K562 (cell line): ENCODE results near the gene CRAT. TPM values are rescaled to one million over a fixed set of nuclear protein-coding genes. Genes with fewer than 3 reads are reported as not detected.

Source experiments
- BACH1 ChIP-seq: fragments of 200-800 bp; sonication (Bioruptor generic); IDR thresholded peaks from 2 replicates; pipeline ENCODE4 v1.6.1; 2016; ENCODE audit warnings: missing genetic modification characterization, missing compliant biosample characterization
- CBFA2T3 ChIP-seq: fragments of 450-650 bp; IDR thresholded peaks from 2 replicates; pipeline ENCODE4 v1.6.1; 2017
- CEBPZ ChIP-seq: fragments of 150-350 bp; IDR thresholded peaks from 2 replicates; pipeline ENCODE4 v1.6.1; 2014; ENCODE audit warnings: low read depth, mild to moderate bottlenecking, low read length, borderline replicate concordance
- COPS2 ChIP-seq: fragments of 450-650 bp; conservative IDR thresholded peaks from 2 replicates; pipeline ENCODE4 v1.6.1; 2016; ENCODE audit warnings: mild to moderate bottlenecking, moderate library complexity
- FOXM1 ChIP-seq, 2 experiments: fragments of 450-650 bp in 1 of 2; sonication (generic) in 1 of 2; formaldehyde crosslinking in 1 of 2; IDR thresholded peaks; 2 replicates each; pipeline versions ENCODE4 v1.6.1 to v1.9.0; 2017 to 2022; ENCODE audit warnings: low read depth in 2 of 2, mild to moderate bottlenecking in 2 of 2, missing genetic modification reagents in 1 of 2, moderate library complexity in 1 of 2
- GATAD2B ChIP-seq: fragments of 450-650 bp; IDR thresholded peaks from 2 replicates; pipeline ENCODE4 v1.6.1; 2017; ENCODE audit warnings: mild to moderate bottlenecking, borderline replicate concordance
- GTF2A2 ChIP-seq: IDR thresholded peaks from 2 replicates; pipeline ENCODE4 v1.6.1; 2016; ENCODE audit warnings: mild to moderate bottlenecking, missing genetic modification characterization, missing compliant biosample characterization
- HDAC2 ChIP-seq: fragments of 450-650 bp; IDR thresholded peaks from 2 replicates; pipeline ENCODE4 v1.6.1; 2016; ENCODE audit warnings: mild to moderate bottlenecking
- ID3 ChIP-seq, 2 experiments: fragments of 250-450 bp in 1 of 2; fragments of 450-650 bp in 1 of 2; sonication (Bioruptor Pico) in 1 of 2; IDR thresholded peaks; 2 replicates each; pipeline versions ENCODE4 v1.6.1 to v1.8.0; 2016 to 2021; ENCODE audit warnings: mild to moderate bottlenecking in 2 of 2, moderate library complexity in 2 of 2, missing compliant biosample characterization in 1 of 2, missing genetic modification characterization in 1 of 2
- KLF13 ChIP-seq: fragments of 450-650 bp; IDR thresholded peaks from 2 replicates; pipeline ENCODE4 v1.6.1; 2016; ENCODE audit warnings: missing genetic modification characterization, low read depth, mild to moderate bottlenecking, missing compliant biosample characterization, moderate library complexity, borderline replicate concordance
- MAFF ChIP-seq: IDR thresholded peaks from 2 replicates; pipeline ENCODE4 v1.6.1; 2012; ENCODE audit warnings: low read length, improper control_type of control experiment
- PCBP1 ChIP-seq: fragments of 200-400 bp; formaldehyde crosslinking; IDR thresholded peaks from 2 replicates; pipeline ENCODE4 v1.6.1; 2018; ENCODE audit warnings: mild to moderate bottlenecking, low read depth, low read length; ENCODE audit not compliant: poor library complexity, severe bottlenecking
- PHF21A ChIP-seq: fragments of 450-650 bp; IDR thresholded peaks from 2 replicates; pipeline ENCODE4 v1.6.1; 2017; ENCODE audit warnings: low read depth, borderline replicate concordance
- POLR2B ChIP-seq: fragments of 450-650 bp; IDR thresholded peaks from 2 replicates; pipeline ENCODE4 v1.6.1; 2018; ENCODE audit warnings: low read depth; ENCODE audit not compliant: partially characterized antibody
- SLC30A9 ChIP-seq: fragments of 250-450 bp; sonication (Bioruptor Pico); IDR thresholded peaks from 2 replicates; pipeline ENCODE4 v1.8.0; 2022; ENCODE audit warnings: mild to moderate bottlenecking, moderate library complexity
- SMAD3 ChIP-seq: fragments of 450-650 bp; formaldehyde crosslinking; conservative IDR thresholded peaks from 2 replicates; pipeline ENCODE4 v1.4.0; 2020; ENCODE audit warnings: mild to moderate bottlenecking
- TBP ChIP-seq: optimal IDR thresholded peaks from 2 replicates; pipeline ENCODE3; 2011; ENCODE audit warnings: low read depth, low read length, improper control_type of control experiment
- TCF15 ChIP-seq: fragments of 250-450 bp; sonication (Bioruptor Pico); IDR thresholded peaks from 2 replicates; pipeline ENCODE4 v1.8.0; 2022; ENCODE audit warnings: moderate library complexity, mild to moderate bottlenecking, inconsistent platforms
- TEAD4 ChIP-seq, 2 experiments: sonication (generic) in 1 of 2; formaldehyde crosslinking in 1 of 2; IDR thresholded peaks; 2 replicates each; pipeline versions ENCODE4 v1.6.1 to v1.8.0; 2012 to 2022; ENCODE audit warnings: borderline replicate concordance in 1 of 2, inconsistent platforms in 1 of 2, low read length in 1 of 2, mild to moderate bottlenecking in 1 of 2, missing genetic modification reagents in 1 of 2
- TRIM28 ChIP-seq: fragments of 450-650 bp; IDR thresholded peaks from 2 replicates; pipeline ENCODE4 v1.6.1; 2017
- ZNF354B ChIP-seq: fragments of 250-450 bp; sonication (Bioruptor Pico); IDR thresholded peaks from 2 replicates; pipeline ENCODE4 v1.4.0; 2020
- ZNF384 ChIP-seq: IDR thresholded peaks from 2 replicates; pipeline ENCODE4 v1.6.1; 2012; ENCODE audit warnings: low read depth, low read length, improper control_type of control experiment
- ZNF511 ChIP-seq: sonication (generic); formaldehyde crosslinking; IDR thresholded peaks from 2 replicates; pipeline ENCODE4 v1.8.0; 2022; ENCODE audit warnings: mild to moderate bottlenecking, missing genetic modification reagents
- ZNF589 ChIP-seq: fragments of 200-800 bp; sonication (Bioruptor generic); IDR thresholded peaks from 2 replicates; pipeline ENCODE4 v1.6.1; 2016; ENCODE audit warnings: low read depth, missing genetic modification characterization, missing compliant biosample characterization
- ZNF785 ChIP-seq: fragments of 250-450 bp; sonication (Bioruptor Pico); IDR thresholded peaks from 2 replicates; pipeline ENCODE4 v1.4.0; 2020; ENCODE audit warnings: mild to moderate bottlenecking
- polyA plus RNA-seq, 8 experiments: library from polyadenylated mRNA; depleted of rRNA in 4 of 8; stranded (reverse) in 5 of 8; unstranded in 3 of 8; fragments of >200 nt; fragmentation: Nextera tagmentation in 2 of 8; fragmentation: Illumina TruSeq in 1 of 8; extraction: Ambion mirVana in 2 of 8; extraction: Trizol in 1 of 8; gene quantifications; 2 replicates each; pipeline versions ENCODE4 v1.2.1 to v1.2.3, GENCODE V29; 2011 to 2014; ENCODE audit warnings: inconsistent platforms in 1 of 8, missing spikeins in 1 of 8
- total RNA-seq, 7 experiments: library from RNA; depleted of rRNA in 6 of 7; stranded (reverse); fragments of >200 nt in 6 of 7; fragmentation: Illumina TruSeq in 2 of 7; extraction: Trizol in 2 of 7; gene quantifications; 2 replicates each; pipeline versions ENCODE4 v1.2.1 to v1.2.3, GENCODE V29; 2011 to 2021; ENCODE audit warnings: low replicate concordance in 1 of 7

Gene CRAT
- total and polyA plus RNA-seq, 9 of the 15 experiments (the other 6 are each of a cell fraction or from before 2014, with no cell fraction given): 0.20 to 13.8 (median 5.4) TPM

GRCh38 chr9:129113645-129114304 lies 3.2 kb upstream of the CRAT start (continued):
- no peak for TF ChIP-seq ZNF354B (CRISPR knock-in tag)
- TF ChIP-seq SLC30A9 (CRISPR knock-in tag): no peak
- TF ChIP-seq CEBPZ: no peak
- TF ChIP-seq CBFA2T3: peak; percentile 90
- peak; percentile 82 for TF ChIP-seq TEAD4 (IDR thresholded peaks at IDR 0.05; ENCODE audit: low read length)
- TF ChIP-seq TEAD4 (CRISPR knock-in tag; IDR thresholded peaks at IDR 0.05; ENCODE audit: borderline replicate concordance): no peak
- no peak for TF ChIP-seq ZNF785
- TF ChIP-seq TRIM28: no peak
- TF ChIP-seq FOXM1 (IDR thresholded peaks at IDR 0.05; ENCODE audit: low read depth): peak; percentile 73
- TF ChIP-seq FOXM1 (CRISPR knock-in tag; IDR thresholded peaks at IDR 0.05; ENCODE audit: low read depth): no peak
- TF ChIP-seq HDAC2: peak; percentile 72; the same call in 1 of the 2 replicates
- no peak for TF ChIP-seq ZNF511 (CRISPR knock-in tag)
- no peak for TF ChIP-seq BACH1
- TF ChIP-seq PCBP1: no peak
- TF ChIP-seq KLF13: no peak
- no peak for TF ChIP-seq TCF15
- no peak for TF ChIP-seq TBP
- TF ChIP-seq GATAD2B: peak; percentile 39; the same call in 1 of the 2 replicates
- no peak for TF ChIP-seq SMAD3
- no peak for TF ChIP-seq MAFF
- TF ChIP-seq PHF21A: no peak
- TF ChIP-seq POLR2B: no peak
- no peak for TF ChIP-seq ZNF589 (CRISPR knock-in tag)
- TF ChIP-seq ZNF384: no peak
- no peak for TF ChIP-seq GTF2A2 (tag)
- no peak for TF ChIP-seq COPS2
- TF ChIP-seq ID3 (CRISPR knock-in tag; IDR thresholded peaks at IDR 0.05): no peak
- TF ChIP-seq ID3 (tag; IDR thresholded peaks at IDR 0.05): no peak
